ENCODE measurements around the gene SLC22A14. TPM values are rescaled to one million over a fixed set of nuclear protein-coding genes. Genes with fewer than 3 reads are reported as not detected.

The SLC22A14 gene
- total and polyA plus RNA-seq, 2 donors (not counting 3 experiments of a cell fraction or from before 2014, with no cell fraction given): not detected

GRCh38 chr3:38346587-38347410 is 64.7 kb downstream of the SLC22A14 start, which contains the start of gene XYLB:
TSS of gene XYLB (plus strand) at chr3:38346785. CDS start at chr3:38346869, 84 bp downstream.
- Histone ChIP-seq H3K9me1 (replicated peaks; ENCODE audit: control insufficient read depth, extremely low read depth, insufficient read depth, low read length) (no peaks in the 10 kb centered on the region), H3K4me3 (replicated peaks in 1 of 3; ENCODE audit: insufficient read depth in 1 of 3, low read depth in 1 of 3, low read length in 3 of 3) (peak within 1 kb of the TSS; percentile 53 to 96 (median 58)), H3K27me3 (ENCODE audit: control insufficient read depth in 2 of 2, insufficient read depth in 2 of 2, low read length in 2 of 2) (no peaks in the 10 kb centered on the region), H2AFZ (ENCODE audit: low read depth, low read length) (peak within 1 kb of the TSS; percentile 71), H3K27ac (ENCODE audit: insufficient read depth, low read depth, low read length) (no peak within 1 kb of the TSS), H3K9me3 (replicated peaks; ENCODE audit: control insufficient read depth, insufficient read depth, low read length) (no peaks in the 10 kb centered on the region), H3K36me3 (ENCODE audit: control insufficient read depth in 2 of 2, extremely low read depth in 1 of 2, insufficient read depth in 2 of 2, low read length in 2 of 2) (no peaks in the 10 kb centered on the region), H4K20me1 (replicated peaks; ENCODE audit: control insufficient read depth, extremely low read depth, insufficient read depth, low read length) (no peaks in the 10 kb centered on the region), H3K4me1 (ENCODE audit: control insufficient read depth, extremely low read depth, insufficient read depth, low read length) (no peaks in the 10 kb centered on the region), H3K9ac (replicated peaks; ENCODE audit: extremely low read depth, insufficient read depth, low read length) (peak within 1 kb of the TSS; percentile 21), H3K4me2 (ENCODE audit: insufficient read depth, low read length) (peak within 1 kb of the TSS; percentile 67), H3K79me2 (ENCODE audit: control insufficient read depth, insufficient read depth, low read length) (no peaks in the 10 kb centered on the region)
- DNase-seq (ENCODE audit: low read depth, low spot score) (peak; percentile 81), FAIRE-seq (peak; percentile 83)
- dilution Hi-C loops (cut with MboI; ENCODE audit: extremely low pct_ligation_motif_present, low sequenced_read_pairs) (no loop called here), intact Hi-C loops (cut with micrococcal nuclease) (loop anchor here (1.0 to 10.0 kb wide), 8 partner anchors 109 to 498 kb away; partner anchors contain the start of genes ACAA1, EXOG and OXSR1)
- TF ChIP-seq POLR2AphosphoS5 (IDR thresholded peaks at IDR 0.05; ENCODE audit: insufficient read depth, low read depth, low read length) (peak; percentile 51), CTCF (IDR thresholded peaks at IDR 0.05; ENCODE audit: extremely low read depth in 1 of 2, insufficient read depth in 1 of 2, low read depth in 1 of 2, low read length in 2 of 2) (peak; percentile 81 to 95), POLR2A (IDR thresholded peaks at IDR 0.05; ENCODE audit: low read depth, low read length) (peak; percentile 28), MYC (IDR thresholded peaks at IDR 0.05; ENCODE audit: low read depth, low read length) (peak; percentile 40), FOS (IDR thresholded peaks at IDR 0.05; ENCODE audit: borderline replicate concordance, insufficient read depth, low read length) (no peak), GATA2 (IDR thresholded peaks at IDR 0.05; ENCODE audit: insufficient read depth, insufficient read length, low read depth, low read length) (no peak)
- BruUV-seq (replicated peaks): no TSS peak
- CTCF ChIA-PET: interaction anchor here (0.6 to 4.3 kb wide), 50 partner anchors 8 to 653 kb away, joined by 3 to 91 read pairs (median 6); partner anchors contain the start of genes ACAA1, ACVR2B, EXOG and OXSR1
- POLR2A ChIA-PET: no interaction called here

Measured in endothelial cell of umbilical vein (primary cell).